Epithelial cell of esophagus (primary cell): ENCODE measurements around the gene ROS1.

Experiments
- DNase-seq: peaks from one replicate; pipeline ENCODE4 v3.0.0; 2010; ENCODE audit warnings: low read depth
- H3K4me3 ChIP-seq: 2 replicates; pipeline ENCODE4 v1.5.1; 2011; ENCODE audit warnings: mild to moderate bottlenecking, low read length, control low read depth
- CTCF ChIP-seq: IDR thresholded peaks from 2 replicates; pipeline ENCODE4 v1.5.1; 2011; ENCODE audit warnings: low read depth, mild to moderate bottlenecking, low read length, control low read depth, inconsistent platforms; ENCODE audit not compliant: insufficient read depth; ENCODE audit errors: missing control alignments

The ROS1 gene

GRCh38 chr6:117311726-117312125 is 114.0 kb downstream of the ROS1 start:
- no peak for TF ChIP-seq CTCF
- DNase-seq: no peak
- H3K4me3 ChIP-seq: no peak overlapping the region

GRCh38 chr6:117311310-117311709 is 114.4 kb downstream of the ROS1 start:
- H3K4me3 ChIP-seq: no peak overlapping the region
- no peak for DNase-seq
- TF ChIP-seq CTCF: no peak

GRCh38 chr6:117309611-117310010 is 116.1 kb downstream of the ROS1 start:
- no peak for TF ChIP-seq CTCF
- DNase-seq: no peak
- H3K4me3 ChIP-seq: no peak overlapping the region

GRCh38 chr6:117309069-117309468 is 116.7 kb downstream of the ROS1 start:
- H3K4me3 ChIP-seq: no peak overlapping the region
- DNase-seq: no peak
- TF ChIP-seq CTCF: no peak

GRCh38 chr6:117307655-117308054 is 118.1 kb downstream of the ROS1 start:
- no peak for DNase-seq
- H3K4me3 ChIP-seq: no peak overlapping the region
- TF ChIP-seq CTCF: no peak

GRCh38 chr6:117306227-117306790 is 119.4 kb downstream of the ROS1 start:
- peak; percentile 24 for DNase-seq
- no peak for TF ChIP-seq CTCF
- no peak overlapping the region for H3K4me3 ChIP-seq

- no peak for DNase-seq
- TF ChIP-seq CTCF: no peak
- no peak overlapping the region for H3K4me3 ChIP-seq
These were observed 121.3 kb downstream of the ROS1 start for GRCh38 chr6:117304446-117304845.
